Pons (tissue), 1 donor: ENCODE measurements around the gene DVL1.

Experiments
- DNase-seq: peaks from one replicate; pipeline ENCODE4 v3.0.0-alpha.2; 2016; ENCODE audit warnings: low spot score

Gene DVL1

DNA sequence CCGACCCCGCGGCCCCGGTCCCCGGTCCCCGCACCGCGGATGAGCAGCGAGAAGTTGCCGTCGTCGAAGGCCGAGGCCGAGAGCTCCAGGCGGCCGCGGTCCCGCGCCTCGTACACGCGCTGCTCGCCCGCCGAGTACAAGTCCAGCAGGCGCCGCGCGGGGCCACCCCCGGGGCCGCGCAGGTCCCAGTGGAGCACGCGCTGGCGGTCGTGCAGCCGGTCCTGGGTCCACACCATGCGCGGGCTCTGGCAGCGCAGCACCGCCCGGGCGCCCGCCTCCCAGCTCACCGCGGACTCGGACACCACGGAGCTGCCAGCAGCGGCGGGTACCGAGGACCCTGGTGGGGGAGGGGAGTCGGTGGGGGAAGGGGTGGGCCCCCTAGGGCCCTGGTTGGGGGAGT is 6.2 kb upstream of the DVL1 start:
- no peak for DNase-seq

DNA sequence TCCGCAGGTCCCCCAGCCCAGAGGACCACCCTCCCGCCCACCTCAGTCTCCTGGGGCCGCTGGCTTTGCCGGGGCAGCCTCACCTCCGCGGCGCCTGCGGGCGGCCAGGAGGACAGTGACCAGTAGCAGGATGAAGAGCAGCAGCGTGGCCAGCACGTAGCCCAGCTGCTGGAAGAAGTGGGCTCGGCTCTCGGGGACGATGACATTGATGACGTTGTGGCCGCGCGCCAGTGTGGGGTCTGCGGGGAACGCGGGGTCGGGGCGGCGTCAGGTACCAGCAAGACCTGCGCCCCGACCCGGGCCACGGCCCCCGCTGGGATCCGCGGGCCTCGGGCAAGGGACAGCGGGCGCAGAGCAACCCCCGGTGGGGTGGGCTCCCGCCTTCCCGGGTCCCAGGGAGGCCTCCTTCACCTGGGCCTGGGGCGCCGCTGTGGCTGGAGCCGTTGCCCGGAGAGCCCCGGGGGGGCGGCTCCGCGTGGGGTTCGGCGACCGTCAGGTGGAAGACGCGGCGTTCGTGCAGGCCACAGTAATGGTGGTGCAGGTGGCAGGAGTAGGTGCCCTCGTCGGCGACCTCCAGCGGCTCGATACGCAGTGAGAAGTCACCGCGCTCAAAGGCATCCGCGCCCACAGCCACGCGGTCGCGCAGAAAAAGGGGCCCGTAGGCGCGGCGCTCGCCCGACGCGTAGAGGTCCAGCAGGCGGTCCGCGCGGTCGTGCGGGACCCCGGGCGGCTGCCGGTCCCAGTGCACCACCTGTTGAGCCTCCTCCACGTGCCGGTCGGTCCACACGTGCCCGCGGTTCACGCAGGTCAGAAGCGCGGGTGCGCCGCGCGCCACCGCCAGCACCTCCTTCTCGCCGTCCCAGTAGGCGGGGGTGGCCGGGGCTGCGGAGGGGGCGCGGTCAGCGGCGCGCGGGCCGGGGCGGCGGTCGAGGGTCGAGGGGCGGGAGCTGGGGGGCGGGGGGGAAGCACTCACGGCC is 5.3 kb upstream of the DVL1 start:
- DNase-seq, result no peak

DNA sequence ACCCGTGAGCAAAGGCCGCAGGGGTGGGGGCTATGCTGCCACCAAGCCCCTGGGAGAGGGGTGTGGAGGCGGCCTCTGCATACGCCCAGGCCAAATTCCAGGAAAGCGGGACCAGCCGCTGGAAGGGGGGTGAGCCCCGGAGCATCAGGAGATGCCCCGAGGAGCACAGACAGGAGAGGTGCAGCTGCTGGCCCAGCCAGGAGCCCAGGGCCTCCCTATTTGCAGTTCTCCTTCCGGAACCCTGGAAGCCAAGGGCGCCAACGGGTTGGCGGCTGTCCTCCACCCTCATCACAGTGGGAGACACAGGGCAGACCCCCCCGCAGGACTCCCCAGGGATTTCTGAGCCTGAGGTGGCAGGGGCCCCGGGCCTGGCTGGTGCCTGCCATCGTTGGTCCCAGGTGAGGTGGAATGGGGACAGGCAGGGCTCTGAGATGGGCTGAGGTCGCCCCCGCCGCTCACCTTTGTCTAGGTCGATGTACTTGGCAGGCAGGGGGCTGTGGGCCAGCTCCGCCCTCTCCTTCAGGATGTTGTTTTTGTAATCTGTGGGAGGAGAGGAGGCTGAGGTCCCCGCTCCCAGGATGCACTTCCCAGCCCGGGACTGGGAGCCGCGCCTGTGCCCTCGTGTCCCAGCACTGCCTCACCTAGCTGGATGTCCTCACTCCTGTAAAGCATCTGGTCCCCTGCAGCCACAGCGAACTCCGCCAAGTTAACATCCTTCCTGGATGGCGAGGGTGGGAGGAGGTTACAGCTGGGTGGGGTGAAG is 4.4 kb upstream of the DVL1 start:
- DNase-seq, result no peak

DNA sequence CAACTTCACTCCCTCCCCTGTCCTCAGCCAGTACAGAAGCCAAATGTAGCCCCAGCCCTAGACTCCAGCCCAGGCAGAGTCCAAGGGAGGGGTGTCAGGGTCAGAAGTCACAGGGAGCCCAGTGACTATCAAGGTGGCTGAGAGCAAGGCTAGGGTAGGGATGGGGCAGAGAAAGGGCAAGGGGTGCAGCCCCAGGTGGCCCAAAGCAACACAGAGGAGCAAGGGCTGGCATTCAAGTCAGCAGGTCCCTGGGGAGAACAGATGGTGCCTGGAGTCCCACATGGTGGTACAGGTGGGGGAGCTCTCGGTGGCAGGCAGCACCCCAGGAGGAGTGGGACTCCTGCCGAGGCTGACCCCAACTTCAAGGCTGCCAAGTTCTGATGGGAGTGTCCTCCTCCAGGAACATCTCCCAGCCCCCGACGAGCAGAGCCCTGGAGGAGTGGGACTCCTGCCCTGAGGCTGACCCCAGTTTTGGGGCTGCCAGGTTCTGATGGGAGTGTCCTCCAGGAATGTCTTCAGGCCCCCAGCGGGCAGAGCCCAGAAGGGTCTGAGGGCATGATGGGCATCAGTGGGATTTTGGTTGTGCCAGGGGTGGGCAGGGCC is 3.7 kb upstream of the DVL1 start:
- no peak for DNase-seq

DNA sequence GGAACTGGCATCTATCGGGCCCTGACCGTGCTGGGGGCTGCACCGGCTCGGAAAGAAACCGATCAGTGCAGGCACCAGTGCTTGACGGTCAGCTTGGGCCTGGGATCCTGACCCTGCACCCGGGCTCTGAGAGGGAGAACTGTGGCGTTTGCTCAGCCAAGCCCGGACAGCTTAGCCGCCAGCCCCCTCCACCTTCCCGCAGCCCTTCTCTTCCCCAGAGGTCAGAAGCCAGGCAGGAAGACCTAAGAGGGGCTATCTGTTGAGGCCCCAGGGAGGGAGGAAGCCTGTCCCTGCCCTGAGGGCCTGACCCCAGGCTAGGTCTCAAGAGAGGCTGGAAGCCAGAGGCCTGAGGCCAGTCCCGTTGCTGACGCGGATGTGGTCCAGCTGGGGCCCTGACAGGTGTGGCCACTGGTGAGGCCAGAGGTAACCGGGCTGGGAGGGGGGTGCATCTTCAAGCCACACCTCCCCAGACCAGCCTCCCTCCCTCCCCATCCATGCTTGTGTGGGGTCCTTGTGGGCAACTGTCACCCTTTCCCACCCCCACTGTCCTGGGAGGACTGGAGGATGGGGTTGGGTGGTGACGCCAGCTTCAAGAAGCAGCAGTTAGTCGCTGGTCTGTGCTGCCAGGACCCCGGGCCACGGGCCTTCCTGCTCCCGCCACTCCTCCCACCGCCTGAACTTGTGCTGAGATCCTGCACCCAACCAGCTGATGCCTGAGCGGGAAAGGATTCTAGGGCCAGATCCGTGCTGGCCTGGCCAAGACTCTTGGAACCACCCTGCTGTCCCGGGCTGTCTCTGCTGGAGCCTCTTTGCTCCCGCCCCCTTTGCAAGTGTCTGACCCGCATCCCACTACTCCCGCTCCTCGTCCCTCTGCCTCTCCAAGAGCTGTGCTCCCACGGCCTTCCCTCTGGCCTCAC is 2.6 kb upstream of the DVL1 start:
- no peak for DNase-seq

DNA sequence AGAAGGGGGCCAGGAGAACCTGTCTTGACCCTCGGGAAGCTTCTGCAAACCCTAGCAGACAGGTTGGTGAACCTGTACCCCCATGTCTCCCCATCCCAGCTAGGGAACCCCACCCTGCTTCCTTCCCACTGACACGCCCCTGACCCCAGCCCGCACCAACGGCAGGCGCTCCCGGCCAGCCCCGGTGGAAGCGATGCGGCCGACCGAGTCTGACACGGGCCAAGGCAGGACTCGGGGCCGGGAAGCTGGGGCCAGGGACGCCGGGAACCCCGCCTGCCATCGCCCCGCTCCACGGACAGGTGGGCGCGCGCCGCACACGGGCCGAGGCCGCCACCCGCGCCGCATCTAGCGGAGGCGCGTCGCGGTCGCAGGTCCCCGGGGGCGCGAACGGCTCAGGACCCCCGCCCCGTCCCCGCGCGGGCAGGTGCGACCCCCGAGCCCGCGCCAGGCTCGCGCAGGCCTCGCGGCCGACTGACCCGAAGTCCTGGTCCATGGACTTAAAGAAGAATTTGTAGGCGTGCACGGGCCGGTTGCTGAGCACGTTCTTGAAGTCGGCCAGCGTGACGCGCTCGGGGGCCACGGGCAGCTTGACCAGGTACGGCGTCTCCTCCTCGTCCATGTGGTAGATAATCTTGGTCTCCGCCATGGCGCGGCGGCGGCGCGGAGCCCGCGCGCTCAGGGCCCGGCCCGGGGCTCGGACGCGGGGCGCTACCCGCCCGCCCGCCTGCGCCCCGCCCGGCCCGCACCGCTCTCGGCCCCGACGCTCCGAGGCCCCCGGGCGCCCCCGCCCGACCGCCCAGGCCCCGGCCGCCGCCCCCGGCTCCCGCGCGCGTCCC is 580 bp downstream of the DVL1 start:
- DNase-seq, result no peak

DNA sequence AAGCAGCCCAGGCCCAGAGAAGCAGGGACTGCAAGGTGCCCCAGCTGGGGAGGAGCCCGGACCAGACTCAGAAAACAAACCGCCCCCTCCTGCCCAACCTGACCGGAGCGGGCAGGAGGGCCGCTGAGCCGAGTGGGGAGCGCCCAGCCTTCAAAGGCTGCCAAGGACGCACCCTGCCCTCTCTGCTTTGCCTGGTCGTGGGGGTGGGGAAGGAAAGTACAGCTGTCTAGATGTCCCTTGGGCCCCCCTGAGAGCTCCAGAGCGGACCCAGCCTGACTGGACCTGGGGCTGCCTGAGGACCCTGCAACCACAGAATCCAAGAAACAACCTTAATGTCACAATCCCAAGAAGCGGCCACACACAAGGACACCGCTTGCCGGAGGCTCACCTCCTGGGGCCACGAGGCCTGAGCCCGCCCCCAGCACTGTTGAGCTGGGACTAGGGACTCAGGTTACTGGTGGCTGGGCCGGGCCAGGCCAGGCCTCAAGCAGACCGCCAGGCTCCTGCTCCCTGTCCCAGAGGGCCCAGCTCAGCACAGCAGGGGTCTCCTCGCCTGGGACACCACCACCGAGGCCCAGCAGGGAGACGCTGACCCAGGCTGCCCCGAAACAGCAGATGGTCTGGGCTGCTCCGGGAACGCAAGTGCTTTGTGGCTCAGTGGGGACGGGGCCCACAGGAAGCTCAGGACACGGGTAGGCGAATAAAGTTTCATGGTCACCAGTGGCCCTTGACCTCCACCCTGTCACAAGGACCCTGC is 1.4 kb downstream of the DVL1 start:
- no peak for DNase-seq

DNA sequence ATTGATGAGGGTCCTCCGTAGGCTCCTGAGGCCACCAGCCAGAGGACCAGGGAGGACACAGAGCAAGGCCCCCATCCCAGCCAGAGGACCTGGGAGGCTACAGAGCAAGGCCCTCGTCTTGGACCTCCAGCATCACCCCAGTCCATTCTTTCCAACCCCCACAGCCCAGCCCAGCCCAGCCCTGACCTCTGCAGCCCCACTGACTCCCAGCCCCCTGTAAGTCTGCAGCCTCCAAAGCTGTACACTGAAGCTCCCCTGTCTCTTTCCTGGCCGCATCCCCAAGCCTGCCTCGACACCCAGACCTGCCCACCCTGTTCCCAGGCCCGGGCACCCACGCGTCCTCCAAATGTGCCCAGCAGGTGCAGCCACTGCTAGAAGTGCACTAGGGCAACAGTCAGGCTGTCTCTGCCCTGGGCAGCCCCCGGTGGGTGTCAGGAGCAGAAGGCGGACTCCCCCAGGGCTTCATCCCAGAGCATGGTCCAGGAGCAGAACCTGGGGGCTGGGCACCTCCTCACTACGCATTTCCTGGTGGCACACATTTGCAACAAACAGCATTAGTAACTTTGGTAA is 2.1 kb downstream of the DVL1 start:
- no peak for DNase-seq

DNA sequence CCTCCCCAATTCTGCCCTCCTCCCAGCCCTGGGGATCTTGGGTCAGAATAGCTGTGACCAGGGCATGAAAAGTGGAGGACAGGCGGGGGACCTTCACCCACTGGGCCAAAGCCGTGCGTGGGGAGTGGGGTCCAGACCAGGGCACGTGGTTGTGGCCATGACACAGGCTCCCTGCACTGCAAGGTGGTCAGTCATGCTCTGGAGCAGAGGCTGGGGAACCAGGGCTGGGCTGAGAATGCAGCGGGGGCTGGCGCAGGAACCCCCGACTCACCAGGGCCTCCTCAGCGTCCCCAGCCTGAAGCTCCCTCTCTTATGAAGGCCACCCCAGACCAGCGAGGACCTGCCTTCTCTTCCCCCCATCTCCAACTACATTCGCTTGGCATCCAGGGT is 2.7 kb downstream of the DVL1 start:
- no peak for DNase-seq

DNA sequence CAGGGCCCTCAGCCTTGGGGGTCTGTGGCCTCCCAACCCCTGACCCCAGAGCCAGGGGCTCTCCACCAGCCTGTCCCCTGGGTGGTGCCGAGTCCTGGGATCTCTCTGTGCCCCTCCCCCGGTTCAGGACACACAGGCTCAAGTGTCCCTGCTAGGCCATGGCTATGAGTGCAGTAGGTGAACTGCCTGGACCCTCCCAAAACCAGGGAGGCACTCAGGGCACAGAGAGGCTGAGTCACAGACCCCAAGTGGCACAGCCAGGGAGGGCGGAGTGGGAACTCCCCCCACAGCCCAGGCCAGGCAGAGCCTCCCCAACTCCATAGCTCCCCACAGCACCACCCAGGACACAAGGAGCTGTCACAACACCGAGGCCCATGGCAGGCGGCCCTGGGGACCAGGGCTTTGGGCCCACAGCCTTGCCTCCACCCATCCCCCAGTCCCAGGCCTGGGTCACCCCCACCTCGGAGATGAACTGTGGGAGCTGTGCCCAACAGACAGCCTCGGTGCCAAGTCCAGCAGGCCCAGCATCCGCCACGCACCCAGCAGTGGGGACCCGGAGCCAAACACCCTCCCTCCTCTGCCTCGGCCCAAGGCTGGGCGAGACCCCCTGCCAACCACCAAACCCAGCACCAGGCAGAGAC is 3.2 kb downstream of the DVL1 start:
- DNase-seq, result no peak

DNA sequence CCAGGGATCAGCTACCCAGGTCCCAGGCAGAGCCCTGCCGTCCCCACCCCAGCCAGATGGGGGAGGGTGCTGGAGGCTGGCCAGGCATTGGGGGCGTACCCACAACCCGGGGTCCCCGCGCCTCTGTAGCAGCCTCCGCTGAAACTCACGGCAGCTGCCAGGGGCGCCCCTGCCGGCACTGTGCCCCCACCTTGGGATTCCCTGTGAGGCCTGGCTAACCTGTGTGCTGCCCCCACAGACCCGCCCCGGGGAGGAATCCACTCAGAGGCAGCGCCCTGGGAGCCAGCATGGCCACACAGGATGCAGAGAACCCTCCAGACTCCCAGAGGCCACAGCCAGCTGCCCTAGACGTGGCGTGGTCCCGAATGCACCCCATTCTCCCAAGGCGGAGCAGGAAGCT is 3.8 kb downstream of the DVL1 start:
- no peak for DNase-seq

DNA sequence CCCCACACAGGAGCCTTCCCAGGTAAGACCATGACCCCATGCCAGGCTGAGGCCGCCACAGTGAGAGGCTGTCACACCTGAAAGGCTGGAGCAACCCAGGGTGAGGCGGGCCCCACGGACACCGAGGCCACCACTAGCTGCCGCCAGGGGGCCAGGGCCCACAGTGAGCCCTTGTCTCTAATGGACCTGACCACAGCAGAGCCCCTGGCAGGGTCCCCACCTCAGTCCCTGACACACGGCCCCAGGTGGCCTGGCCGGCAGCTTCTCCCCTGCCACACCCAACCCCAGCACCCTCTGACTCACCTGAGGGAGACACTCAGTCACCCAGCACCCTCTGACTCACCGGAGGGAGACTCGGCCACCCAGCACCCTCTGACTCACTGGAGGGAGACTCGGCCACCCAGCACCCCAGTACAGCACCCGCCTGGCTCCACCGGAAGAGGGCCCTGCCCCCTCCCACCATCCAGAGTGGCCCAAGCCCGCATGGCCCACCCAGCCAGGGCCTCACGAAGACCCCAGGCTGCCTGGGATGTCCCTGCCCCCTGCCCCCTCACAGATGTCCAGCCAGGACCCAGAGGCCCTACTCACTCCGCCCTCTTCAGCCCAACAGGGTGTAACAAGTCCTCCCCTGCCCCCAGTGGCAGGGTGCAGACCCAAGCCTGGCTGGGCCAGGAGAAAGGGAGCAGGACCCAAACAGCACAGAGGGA is 4.4 kb downstream of the DVL1 start:
- DNase-seq, result no peak

DNA sequence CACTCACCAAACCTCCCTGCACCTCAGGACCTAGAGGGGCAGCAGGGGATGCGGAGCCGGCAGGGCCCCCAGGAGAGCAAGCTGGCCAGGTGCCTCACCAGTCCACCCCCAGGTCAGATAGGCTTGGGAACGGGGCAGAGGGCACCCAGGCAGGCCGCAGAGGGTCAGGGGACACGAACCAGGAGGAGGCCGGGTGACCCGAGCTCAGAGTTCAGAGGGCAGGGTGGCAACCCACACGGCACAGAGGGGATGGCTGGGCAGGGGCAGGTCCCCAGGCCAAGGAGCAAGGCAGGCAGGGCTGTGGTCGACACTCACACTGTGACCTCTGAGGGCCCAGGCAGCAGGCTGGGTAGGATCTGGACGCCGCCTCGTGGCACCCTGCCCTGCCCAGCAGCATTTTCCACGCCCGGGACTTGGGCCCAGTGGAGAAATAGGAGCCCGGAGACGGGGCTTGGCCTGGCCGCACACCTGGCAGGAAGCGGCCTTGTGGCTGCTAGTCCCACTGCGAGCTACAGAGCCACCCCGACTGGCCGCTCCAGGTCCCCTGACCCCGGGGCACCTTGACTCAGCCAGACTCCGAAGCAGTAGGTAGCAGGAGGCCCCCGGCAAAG is 5.3 kb downstream of the DVL1 start:
- DNase-seq, result no peak

DNA sequence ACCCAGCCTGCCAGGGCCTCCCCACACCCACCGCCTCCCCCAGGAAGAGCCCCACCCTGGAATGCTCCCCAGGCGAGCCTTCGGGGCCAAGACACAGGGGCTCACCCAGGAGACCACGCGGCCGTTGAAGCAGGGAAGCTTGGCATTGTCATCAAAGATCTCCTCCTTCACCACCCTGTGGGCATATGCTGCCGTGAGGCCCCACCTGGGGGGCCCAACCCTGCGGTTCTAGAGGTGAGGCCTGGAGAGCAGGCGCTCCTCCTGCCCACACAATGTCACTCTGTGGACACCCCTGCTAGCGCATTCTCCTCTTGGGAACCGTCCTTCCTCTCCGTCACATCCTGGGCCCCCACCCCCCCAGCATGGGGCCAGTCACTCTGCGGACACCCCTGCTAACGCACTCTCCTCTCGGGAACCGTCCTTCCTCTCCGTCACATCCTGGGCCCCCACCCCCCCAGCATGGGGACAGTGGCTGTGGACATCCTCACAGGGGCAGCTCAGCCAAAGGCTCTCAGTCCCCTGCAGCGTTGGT is 6.6 kb downstream of the DVL1 start:
- DNase-seq, result no peak

DNA sequence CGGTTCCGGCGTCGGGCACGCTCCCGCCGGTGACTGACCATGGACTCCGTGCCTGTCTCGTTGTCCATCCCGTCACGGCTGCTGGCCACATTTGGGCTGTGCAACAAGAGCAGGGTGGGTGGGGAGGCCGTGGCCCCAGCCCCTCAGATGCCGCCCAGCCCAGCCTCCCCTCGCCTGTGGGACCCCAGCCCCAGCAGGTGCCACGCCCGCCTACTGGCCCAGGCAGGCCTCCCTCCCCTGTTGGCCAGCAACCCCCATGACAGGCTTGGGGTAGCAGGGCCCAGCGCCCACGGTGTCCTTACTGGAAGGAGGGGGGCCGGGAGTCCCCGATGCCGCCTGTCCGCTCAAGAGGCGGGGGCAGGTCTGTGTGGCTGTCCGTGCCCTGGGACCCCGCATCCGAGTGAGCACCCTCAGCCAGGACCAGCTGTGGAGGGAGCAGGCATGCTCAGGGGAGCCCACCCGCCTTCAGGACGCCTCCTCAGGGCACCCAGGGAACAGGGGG is 7.1 kb downstream of the DVL1 start:
- no peak for DNase-seq

DNA sequence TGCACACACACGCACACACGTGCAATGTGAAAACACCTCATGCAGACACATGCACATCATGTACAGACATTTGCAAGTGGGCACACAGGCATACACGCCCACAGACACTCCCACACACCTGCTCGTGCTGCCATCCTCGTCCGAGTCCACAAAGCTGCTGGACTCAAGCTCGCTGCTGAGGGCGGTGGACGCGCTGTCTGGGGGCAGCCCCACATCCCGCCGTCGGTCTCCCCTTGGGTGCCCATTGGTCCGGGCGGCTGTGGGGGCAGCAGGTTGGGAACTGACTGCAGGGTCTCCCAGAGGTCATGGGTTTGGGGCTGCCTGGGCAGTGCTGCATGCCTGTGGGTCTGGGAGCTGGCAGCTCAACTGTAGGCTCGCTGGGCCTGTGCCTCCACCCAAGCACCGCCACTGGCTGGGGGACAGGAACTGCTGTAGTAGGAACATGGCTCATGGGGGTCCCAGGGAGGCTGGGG is 7.6 kb downstream of the DVL1 start:
- DNase-seq, result no peak

DNA sequence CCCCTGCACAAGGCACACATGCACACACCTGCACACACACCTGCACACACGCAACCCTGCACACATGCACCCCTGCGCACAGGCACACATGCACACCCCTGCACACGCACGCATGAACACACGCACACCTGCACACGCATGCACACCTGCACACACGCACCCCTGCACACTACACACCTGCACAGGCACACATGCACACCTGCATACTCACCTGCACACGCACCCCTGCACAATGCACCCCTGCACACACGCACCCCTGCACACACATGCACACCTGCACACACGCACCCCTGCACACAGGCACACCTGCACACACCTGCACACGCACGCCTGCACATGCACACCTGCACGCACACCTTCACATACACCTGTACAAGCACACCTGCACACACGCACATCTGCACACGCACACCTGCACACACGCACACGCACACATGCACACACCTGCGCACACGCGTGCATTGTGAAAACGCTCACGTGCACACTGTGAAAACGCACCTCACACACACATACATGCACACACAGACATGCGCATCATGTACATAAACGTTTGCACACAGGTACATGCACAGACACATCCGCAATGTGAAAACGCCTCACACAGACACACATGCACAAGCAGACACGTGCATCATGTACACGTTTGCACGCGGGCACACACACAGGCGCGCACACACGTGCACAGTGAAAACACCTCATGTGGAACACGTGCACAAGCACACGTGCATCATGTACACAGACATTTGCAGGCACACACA is 8.2 kb downstream of the DVL1 start:
- no peak for DNase-seq
